PC-9 (cell line): ENCODE data around the gene IKZF1. TPM values are rescaled to one million over a fixed set of nuclear protein-coding genes. Genes with fewer than 3 reads are reported as not detected.
A peak's percentile ranks its signal among the peaks of the same experiment; 100 is the strongest.

Experiments
- BruUV-seq: library from RNA; stranded (reverse); fragments of 400-500 nt; replicated peaks from 2 replicates; lab custom pipeline; 2021; lab: Mats Ljungman, UMichigan
- CTCF ChIA-PET: fragments of 300-600 bp; sonication (Branson Sonifier 250); formaldehyde crosslinking; loops from one replicate; lab custom pipeline; 2022; ENCODE audit warnings: antibody characterized with exemption; lab: Charles Lee
- POLR2A ChIA-PET: fragments of 300-600 bp; sonication (Branson Sonifier 250); formaldehyde crosslinking; loops from one replicate; lab custom pipeline; 2022; ENCODE audit warnings: antibody characterized with exemption; ENCODE audit not compliant: unreplicated experiment; lab: Charles Lee
- DNase-seq, 2 experiments: peaks; one replicate each; pipeline versions ENCODE4 v3.0.0 to v3.0.0-alpha.2; 2015 to 2022; ENCODE audit warnings: mixed read lengths in 1 of 2
- H2AFZ ChIP-seq: fragments of 200-600 bp; sonication (generic); 2 replicates; pipeline ENCODE4 v1.8.1; 2017; ENCODE audit warnings: antibody characterized with exemption
- H3F3A ChIP-seq: fragments of 200-600 bp; sonication (generic); 2 replicates; pipeline ENCODE4 v1.8.1; 2017; ENCODE audit warnings: antibody characterized with exemption, mild to moderate bottlenecking, low read depth; ENCODE audit not compliant: insufficient read depth
- H3K27ac ChIP-seq: fragments of 200-600 bp; sonication (generic); 2 replicates; pipeline ENCODE4 v1.6.1; 2016; ENCODE audit warnings: mixed run types
- H3K27me3 ChIP-seq: fragments of 200-600 bp; sonication (generic); 2 replicates; pipeline ENCODE4 v1.6.1; 2016; ENCODE audit warnings: low read depth, mixed run types; ENCODE audit not compliant: insufficient read depth
- H3K36me3 ChIP-seq: fragments of 200-600 bp; sonication (generic); 2 replicates; pipeline ENCODE4 v1.6.1; 2016; ENCODE audit warnings: low read depth, mixed run types
- H3K4me1 ChIP-seq: fragments of 200-600 bp; sonication (generic); replicated peaks from 2 replicates; pipeline ENCODE4 v1.6.1; 2016; ENCODE audit warnings: mixed run types; ENCODE audit not compliant: insufficient read depth
- H3K4me2 ChIP-seq: fragments of 200-600 bp; sonication (generic); 2 replicates; pipeline ENCODE4 v1.6.1; 2017; ENCODE audit warnings: mixed run types
- H3K4me3 ChIP-seq: fragments of 200-600 bp; sonication (generic); 2 replicates; pipeline ENCODE4 v1.6.1; 2016; ENCODE audit warnings: mixed run types
- H3K79me2 ChIP-seq: fragments of 200-600 bp; sonication (generic); 2 replicates; pipeline ENCODE4 v1.6.1; 2017; ENCODE audit warnings: low read depth, mixed run types
- H3K9me2 ChIP-seq: fragments of 200-600 bp; sonication (generic); 2 replicates; pipeline ENCODE4 v1.8.1; 2017; ENCODE audit warnings: mild to moderate bottlenecking; ENCODE audit not compliant: insufficient read depth
- H3K9me3 ChIP-seq: fragments of 200-600 bp; sonication (generic); 2 replicates; pipeline ENCODE4 v1.8.1; 2016; ENCODE audit warnings: low read depth; ENCODE audit not compliant: insufficient read depth
- H4K20me1 ChIP-seq: fragments of 200-600 bp; sonication (generic); 2 replicates; pipeline ENCODE4 v1.8.1; 2017; ENCODE audit not compliant: insufficient read depth
- EZH2 ChIP-seq: fragments of 200-600 bp; sonication (generic); IDR thresholded peaks from 2 replicates; pipeline ENCODE4 v1.8.0; 2017; ENCODE audit warnings: antibody characterized with exemption, low read depth
- intact Hi-C: fragments of 100-400 bp; cut with micrococcal nuclease; formaldehyde crosslinking; loops from one replicate; pipeline ENCODE4 v1.10.0; 2022; ENCODE audit not compliant: unreplicated experiment
- total RNA-seq: library from RNA; stranded (reverse); gene quantifications from 2 replicates; pipeline ENCODE4 v1.2.3, GENCODE V29; 2021
- TF ChIP-seq, protein P1 (sequence below): fragments of 200-600 bp; sonication (generic); conservative IDR thresholded peaks from 2 replicates; pipeline ENCODE4 v1.6.1; 2017; ENCODE audit warnings: mixed run types, antibody characterized with exemption, mild to moderate bottlenecking, moderate library complexity

Gene IKZF1
- total RNA-seq, 1 experiment from 2014 or later = not detected

DNA sequence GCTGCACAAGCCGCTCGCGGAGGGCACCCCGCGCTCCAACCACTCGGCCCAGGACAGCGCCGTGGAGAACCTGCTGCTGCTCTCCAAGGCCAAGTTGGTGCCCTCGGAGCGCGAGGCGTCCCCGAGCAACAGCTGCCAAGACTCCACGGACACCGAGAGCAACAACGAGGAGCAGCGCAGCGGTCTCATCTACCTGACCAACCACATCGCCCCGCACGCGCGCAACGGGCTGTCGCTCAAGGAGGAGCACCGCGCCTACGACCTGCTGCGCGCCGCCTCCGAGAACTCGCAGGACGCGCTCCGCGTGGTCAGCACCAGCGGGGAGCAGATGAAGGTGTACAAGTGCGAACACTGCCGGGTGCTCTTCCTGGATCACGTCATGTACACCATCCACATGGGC lies 95.6 kb downstream of the IKZF1 start:
- H3F3A ChIP-seq = no peaks in the 10 kb centered on the region
- H3K4me2 ChIP-seq = no peak overlapping the region
- TF ChIP-seq, protein P1, sequence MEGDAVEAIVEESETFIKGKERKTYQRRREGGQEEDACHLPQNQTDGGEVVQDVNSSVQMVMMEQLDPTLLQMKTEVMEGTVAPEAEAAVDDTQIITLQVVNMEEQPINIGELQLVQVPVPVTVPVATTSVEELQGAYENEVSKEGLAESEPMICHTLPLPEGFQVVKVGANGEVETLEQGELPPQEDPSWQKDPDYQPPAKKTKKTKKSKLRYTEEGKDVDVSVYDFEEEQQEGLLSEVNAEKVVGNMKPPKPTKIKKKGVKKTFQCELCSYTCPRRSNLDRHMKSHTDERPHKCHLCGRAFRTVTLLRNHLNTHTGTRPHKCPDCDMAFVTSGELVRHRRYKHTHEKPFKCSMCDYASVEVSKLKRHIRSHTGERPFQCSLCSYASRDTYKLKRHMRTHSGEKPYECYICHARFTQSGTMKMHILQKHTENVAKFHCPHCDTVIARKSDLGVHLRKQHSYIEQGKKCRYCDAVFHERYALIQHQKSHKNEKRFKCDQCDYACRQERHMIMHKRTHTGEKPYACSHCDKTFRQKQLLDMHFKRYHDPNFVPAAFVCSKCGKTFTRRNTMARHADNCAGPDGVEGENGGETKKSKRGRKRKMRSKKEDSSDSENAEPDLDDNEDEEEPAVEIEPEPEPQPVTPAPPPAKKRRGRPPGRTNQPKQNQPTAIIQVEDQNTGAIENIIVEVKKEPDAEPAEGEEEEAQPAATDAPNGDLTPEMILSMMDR = no peak
- no peak for TF ChIP-seq EZH2
- H2AFZ ChIP-seq = no peak overlapping the region
- BruUV-seq = no TSS peak
- ChIA-PET POLR2A (no interaction called here), CTCF (no interaction called here)
- intact Hi-C loops = no loop called here
- no peaks in the 10 kb centered on the region for H3K79me2 ChIP-seq
- H3K4me1 ChIP-seq = no peaks in the 10 kb centered on the region
- no peaks in the 10 kb centered on the region for H3K9me2 ChIP-seq
- H3K36me3 ChIP-seq = no peaks in the 10 kb centered on the region
- H3K4me3 ChIP-seq = no peak overlapping the region
- no peak overlapping the region for H3K27ac ChIP-seq
- DNase-seq = no peak
- no peaks in the 10 kb centered on the region for H4K20me1 ChIP-seq
- peaks cover 93% of the 10 kb centered on the region for H3K27me3 ChIP-seq
- H3K9me3 ChIP-seq = no peaks in the 10 kb centered on the region

DNA sequence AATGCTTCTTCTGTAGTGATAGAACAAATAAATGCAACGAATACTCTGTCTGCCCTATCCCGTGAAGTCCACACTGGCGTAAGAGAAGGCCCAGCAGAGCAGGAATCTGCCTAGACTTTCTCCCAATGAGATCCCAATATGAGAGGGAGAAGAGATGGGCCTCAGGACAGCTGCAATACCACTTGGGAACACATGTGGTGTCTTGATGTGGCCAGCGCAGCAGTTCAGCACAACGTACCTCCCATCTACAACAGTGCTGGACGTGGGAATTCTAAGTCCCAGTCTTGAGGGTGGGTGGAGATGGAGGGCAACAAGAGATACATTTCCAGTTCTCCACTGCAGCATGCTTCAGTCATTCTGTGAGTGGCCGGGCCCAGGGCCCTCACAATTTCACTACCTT lies 99.9 kb downstream of the IKZF1 start:
- no peaks in the 10 kb centered on the region for H3K9me2 ChIP-seq
- no peaks in the 10 kb centered on the region for H3K36me3 ChIP-seq
- peaks cover 99% of the 10 kb centered on the region for H3K27me3 ChIP-seq
- no peaks in the 10 kb centered on the region; the same call in 1 of the 2 replicates for H4K20me1 ChIP-seq
- no peak overlapping the region for H3K4me3 ChIP-seq
- CTCF ChIA-PET = no interaction called here
- POLR2A ChIA-PET = no interaction called here
- no peaks in the 10 kb centered on the region for H3K9me3 ChIP-seq
- BruUV-seq = no TSS peak
- H3K4me1 ChIP-seq = no peaks in the 10 kb centered on the region
- TF ChIP-seq EZH2 = no peak
- TF ChIP-seq, protein P1 = peak; percentile 33; the same call in 1 of the 2 replicates
- H3K4me2 ChIP-seq = no peak overlapping the region
- no peak overlapping the region for H3K27ac ChIP-seq
- no peak for DNase-seq
- H2AFZ ChIP-seq = no peak overlapping the region
- H3K79me2 ChIP-seq = no peaks in the 10 kb centered on the region
- intact Hi-C loops = no loop called here
- H3F3A ChIP-seq = no peaks in the 10 kb centered on the region

DNA sequence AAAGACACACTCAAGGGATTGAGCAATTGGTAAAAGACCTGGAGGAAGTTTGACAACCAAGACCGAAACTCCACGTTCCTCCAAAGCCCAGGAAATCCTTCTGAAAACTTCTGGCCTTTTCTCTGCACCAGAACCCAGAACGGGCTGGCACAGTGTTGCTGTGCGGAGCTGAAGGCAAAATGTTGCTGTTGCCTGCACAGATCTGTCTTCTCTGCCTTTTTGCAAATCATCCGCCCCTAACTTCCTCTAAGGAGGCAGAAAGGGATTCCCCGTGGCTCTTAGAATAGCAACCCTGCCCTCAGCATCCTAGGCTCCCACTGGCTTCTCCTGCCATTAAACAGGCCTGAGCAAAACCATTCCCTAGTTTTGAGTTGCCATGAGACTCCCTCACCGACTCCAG lies 100.7 kb downstream of the IKZF1 start:
- Histone ChIP-seq H3K9me3 (no peaks in the 10 kb centered on the region), H2AFZ (no peak overlapping the region), H4K20me1 (no peaks in the 10 kb centered on the region; the same call in 1 of the 2 replicates), H3K36me3 (no peaks in the 10 kb centered on the region), H3K4me3 (no peak overlapping the region), H3K79me2 (no peaks in the 10 kb centered on the region), H3K9me2 (no peaks in the 10 kb centered on the region), H3K27ac (no peak overlapping the region), H3K4me1 (no peaks in the 10 kb centered on the region), H3F3A (no peaks in the 10 kb centered on the region), H3K4me2 (no peak overlapping the region), H3K27me3 (peaks cover 100% of the 10 kb centered on the region)
- intact Hi-C loops = no loop called here
- TF ChIP-seq, protein P1 = no peak
- TF ChIP-seq EZH2 = no peak
- DNase-seq = no peak
- ChIA-PET POLR2A (no interaction called here), CTCF (no interaction called here)
- BruUV-seq = no TSS peak
